Thyroid gland (tissue), 4 donors: Measurements from ENCODE around the gene ANAPC16. TPM values are rescaled to one million over a fixed set of nuclear protein-coding genes. Genes with fewer than 3 reads are reported as not detected.

Source experiments
- DNase-seq, 2 donors: peaks; one replicate each; pipeline ENCODE4 v3.0.0-alpha.2; 2019
- H3K27ac ChIP-seq, 3 donors: fragments of 200-600 bp; sonication (generic); 1 replicate in 2 of 3; 2 replicates in 1 of 3; pipeline ENCODE4 v1.5.1; 2016 to 2019; ENCODE audit warnings: mild to moderate bottlenecking in 1 of 3, moderate library complexity in 1 of 3
- H3K27me3 ChIP-seq: fragments of 200-600 bp; sonication (generic); one replicate; pipeline ENCODE4 v1.5.1; 2019
- H3K36me3 ChIP-seq, 2 donors: fragments of 200-600 bp; sonication (generic); one replicate each; pipeline ENCODE4 v1.5.1; 2016 to 2019
- H3K4me1 ChIP-seq, 2 donors: fragments of 200-600 bp; sonication (generic); one replicate each; pipeline ENCODE4 v1.5.1; 2017 to 2019
- H3K4me3 ChIP-seq, 3 donors: fragments of 200-600 bp; sonication (generic); replicated peaks in 1 of 3; 1 replicate in 2 of 3; 2 replicates in 1 of 3; pipeline ENCODE4 v1.5.1; 2016; ENCODE audit warnings: mild to moderate bottlenecking in 1 of 3
- H3K9me3 ChIP-seq: fragments of 200-600 bp; sonication (generic); one replicate; pipeline ENCODE4 v1.5.1; 2017
- CTCF ChIP-seq, 6 experiments: fragments of 200-600 bp in 3 of 6; fragments of 450-650 bp in 3 of 6; sonication (generic) in 3 of 6; IDR thresholded peaks; one replicate each; pipeline ENCODE4 v1.5.1; 2016 to 2019; ENCODE audit warnings: antibody characterized with exemption in 6 of 6, mild to moderate bottlenecking in 2 of 6, inconsistent platforms in 1 of 6, moderate library complexity in 1 of 6
- POLR2A ChIP-seq, 2 donors: fragments of 450-650 bp; IDR thresholded peaks; one replicate each; pipeline ENCODE4 v1.6.1; 2017; ENCODE audit warnings: antibody characterized with exemption in 2 of 2, mild to moderate bottlenecking in 2 of 2, moderate library complexity in 1 of 2
- WGBS, 2 donors: methylation state at CpG; one replicate each; pipeline ENCODE4 v1.1.5; 2017; 5-methylcytosine and 5-hydroxymethylcytosine counted together
- intact Hi-C: fragments of 100-400 bp; cut with DNase I; formaldehyde crosslinking; loops from one replicate; pipeline ENCODE4 v1.15.1; 2023
- total RNA-seq, 4 donors: library from RNA; depleted of rRNA; stranded (reverse); fragments of >200 nt; gene quantifications; one replicate each; pipeline ENCODE4 v1.2.3, GENCODE V29; 2016

The ANAPC16 gene
- total RNA-seq, 4 donors from 2014 or later, result 100 to 214 (median 129) TPM

DNA sequence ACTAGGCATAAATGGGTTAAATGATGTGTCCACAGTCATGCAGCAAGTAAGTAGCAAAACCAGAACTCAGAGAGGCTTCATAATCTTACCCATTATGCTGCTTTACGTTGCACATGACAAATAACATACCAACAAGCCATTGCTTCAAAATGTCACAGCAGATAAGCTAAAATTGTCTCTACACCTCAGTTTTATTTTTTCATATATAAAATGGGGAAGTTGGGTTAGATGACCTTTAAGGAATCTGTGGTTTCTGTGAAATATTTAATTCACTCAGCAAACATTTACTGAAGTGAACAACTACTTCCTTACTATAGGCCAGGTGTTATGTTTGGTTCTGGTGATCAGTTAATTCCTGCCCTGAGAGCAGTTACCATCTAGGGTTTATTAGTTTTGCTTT, 2.5 kb downstream of the ANAPC16 start:
- intact Hi-C loops, result no loop called here
- Histone ChIP-seq H3K4me1 (peaks cover 30 to 45% of the 10 kb centered on the region in 2 donors), H3K4me3 (no peak overlapping the region), H3K9me3 (no peaks in the 10 kb centered on the region), H3K27ac (peak overlapping the region; percentile 34 to 99 (median 98)), H3K36me3 (peaks cover 5 to 12% of the 10 kb centered on the region in 2 donors), H3K27me3 (no peaks in the 10 kb centered on the region)
- 53 to 69% methylated on average over 1 of the region's 1 CpG for WGBS, 2 donors
- TF ChIP-seq POLR2A (IDR thresholded peaks at IDR 0.05) (no peak), CTCF (IDR thresholded peaks at IDR 0.05) (no peak)
- DNase-seq, result no peak

GRCh38 chr10:72218726-72219125, 2.9 kb downstream of the ANAPC16 start:
- Histone ChIP-seq H3K4me3 (no peak overlapping the region), H3K4me1 (peaks cover 31 to 49% of the 10 kb centered on the region in 2 donors), H3K27me3 (no peaks in the 10 kb centered on the region), H3K36me3 (peaks cover 5 to 12% of the 10 kb centered on the region in 2 donors), H3K9me3 (no peaks in the 10 kb centered on the region), H3K27ac (peak overlapping the region; percentile 34 to 99 (median 98))
- TF ChIP-seq CTCF (IDR thresholded peaks at IDR 0.05), result no peak
- no peak for TF ChIP-seq POLR2A (IDR thresholded peaks at IDR 0.05)
- intact Hi-C loops, result no loop called here
- no peak for DNase-seq
- 47 to 49% methylated on average over 2 of the region's 2 CpGs for WGBS, 2 donors

GRCh38 chr10:72219235-72219814, 3.5 kb downstream of the ANAPC16 start:
- WGBS, 2 donors, result 70 to 71% methylated on average over 6 of the region's 6 CpGs
- H3K9me3 ChIP-seq, result no peaks in the 10 kb centered on the region
- peaks cover 34 to 50% of the 10 kb centered on the region in 2 donors for H3K4me1 ChIP-seq
- no peak overlapping the region for H3K4me3 ChIP-seq
- intact Hi-C loops, result no loop called here
- no peak for DNase-seq
- H3K27me3 ChIP-seq, result no peaks in the 10 kb centered on the region
- TF ChIP-seq POLR2A (IDR thresholded peaks at IDR 0.05), result no peak
- no peak for TF ChIP-seq CTCF (IDR thresholded peaks at IDR 0.05)
- peaks cover 5 to 12% of the 10 kb centered on the region in 2 donors for H3K36me3 ChIP-seq
- peak overlapping the region; percentile 34 to 99 (median 98) for H3K27ac ChIP-seq

DNA sequence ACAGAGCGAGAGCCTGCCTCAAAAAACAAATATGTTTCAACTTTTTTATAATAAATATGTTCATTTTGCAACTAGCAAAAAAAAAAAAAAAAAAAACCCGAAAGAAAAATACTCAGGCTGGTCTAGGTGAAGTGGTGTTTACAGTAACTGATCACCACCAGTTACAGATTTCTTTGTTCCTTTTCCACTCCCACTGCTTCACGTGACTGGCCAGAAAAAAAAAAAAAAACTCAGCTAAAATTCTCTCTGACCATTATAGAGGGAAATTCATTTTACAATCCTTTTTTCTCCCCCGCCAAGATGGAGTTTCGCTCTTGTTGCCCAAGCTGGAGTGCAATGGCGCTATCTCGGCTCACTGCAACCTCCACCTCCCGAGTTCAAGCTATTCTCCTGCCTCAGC, 4.8 kb downstream of the ANAPC16 start:
- H3K4me3 ChIP-seq, result no peak overlapping the region
- no peaks in the 10 kb centered on the region for H3K9me3 ChIP-seq
- WGBS, 2 donors, result 87 to 94% methylated on average over 8 of the region's 8 CpGs
- no peak for DNase-seq
- intact Hi-C loops, result loop anchor here (10.0 kb wide), 1 partner anchor 266 kb away; no protein-coding TSS in a partner anchor
- peaks cover 25 to 39% of the 10 kb centered on the region in 2 donors for H3K4me1 ChIP-seq
- no peak for TF ChIP-seq POLR2A (IDR thresholded peaks at IDR 0.05)
- no peak for TF ChIP-seq CTCF (IDR thresholded peaks at IDR 0.05)
- H3K27me3 ChIP-seq, result no peaks in the 10 kb centered on the region
- no peak overlapping the region for H3K27ac ChIP-seq
- H3K36me3 ChIP-seq, result peaks cover 5 to 17% of the 10 kb centered on the region in 2 donors

DNA sequence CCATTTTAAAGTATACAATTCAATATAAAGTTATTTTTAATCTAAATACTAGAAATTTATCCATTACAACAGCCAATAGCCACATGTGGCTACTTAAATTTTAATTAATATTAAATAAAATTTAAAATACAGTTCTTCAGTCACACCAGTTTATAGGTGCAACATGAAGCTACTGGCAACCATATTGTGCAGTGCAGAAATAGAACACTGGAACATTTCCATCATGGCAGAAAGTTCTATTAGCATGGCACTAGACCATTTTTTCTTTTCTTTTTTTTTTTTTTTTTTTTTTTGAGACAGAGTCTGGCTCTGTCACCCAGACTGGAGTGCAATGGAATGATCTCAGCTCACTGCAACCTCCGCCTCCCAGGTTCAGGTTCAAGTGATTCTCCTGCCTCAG, 5.5 kb downstream of the ANAPC16 start:
- intact Hi-C loops, result loop anchor here (10.0 kb wide), 1 partner anchor 266 kb away; no protein-coding TSS in a partner anchor

More for the DNA sequence above, 5.5 kb downstream of the ANAPC16 start:
- TF ChIP-seq POLR2A (IDR thresholded peaks at IDR 0.05) (no peak), CTCF (IDR thresholded peaks at IDR 0.05) (no peak)
- no peak overlapping the region for H3K4me3 ChIP-seq
- H3K27ac ChIP-seq, result no peak overlapping the region
- peaks cover 5 to 17% of the 10 kb centered on the region in 2 donors for H3K36me3 ChIP-seq
- peaks cover 25 to 39% of the 10 kb centered on the region in 2 donors for H3K4me1 ChIP-seq
- no peak for DNase-seq
- H3K27me3 ChIP-seq, result no peaks in the 10 kb centered on the region
- H3K9me3 ChIP-seq, result no peaks in the 10 kb centered on the region
- WGBS, 2 donors, result 88 to 100% methylated on average over 1 of the region's 1 CpG
